NCI-H460 (cell line): ENCODE measurements around the gene IFIT3. TPM values are rescaled to one million over a fixed set of nuclear protein-coding genes. Genes with fewer than 3 reads are reported as not detected.
A peak's percentile ranks its signal among the peaks of the same experiment; 100 is the strongest.
"Not testable (repeated sequence)": the region's sequence is repeated elsewhere in the genome, so short reads cannot be mapped to it uniquely, and the experiment has no call there.

Experiments used
- DNase-seq: peaks from one replicate; pipeline ENCODE4 v3.0.0-alpha.2; 2016; ENCODE audit warnings: low read depth; ENCODE audit errors: extremely low read depth
- polyA plus RNA-seq: library from polyadenylated mRNA; depleted of rRNA; stranded (reverse); fragments of >200 nt; gene quantifications from 2 replicates; pipeline ENCODE4 v1.2.3, GENCODE V29; 2014; cell fraction: nucleus; rRNA removed
- total RNA-seq: library from RNA; depleted of rRNA; stranded (reverse); fragments of >200 nt; shearing (Covaris generic); gene quantifications from 2 replicates; pipeline ENCODE4 v1.2.3, GENCODE V29; 2014; rRNA removed

IFIT3 gene, protein sequence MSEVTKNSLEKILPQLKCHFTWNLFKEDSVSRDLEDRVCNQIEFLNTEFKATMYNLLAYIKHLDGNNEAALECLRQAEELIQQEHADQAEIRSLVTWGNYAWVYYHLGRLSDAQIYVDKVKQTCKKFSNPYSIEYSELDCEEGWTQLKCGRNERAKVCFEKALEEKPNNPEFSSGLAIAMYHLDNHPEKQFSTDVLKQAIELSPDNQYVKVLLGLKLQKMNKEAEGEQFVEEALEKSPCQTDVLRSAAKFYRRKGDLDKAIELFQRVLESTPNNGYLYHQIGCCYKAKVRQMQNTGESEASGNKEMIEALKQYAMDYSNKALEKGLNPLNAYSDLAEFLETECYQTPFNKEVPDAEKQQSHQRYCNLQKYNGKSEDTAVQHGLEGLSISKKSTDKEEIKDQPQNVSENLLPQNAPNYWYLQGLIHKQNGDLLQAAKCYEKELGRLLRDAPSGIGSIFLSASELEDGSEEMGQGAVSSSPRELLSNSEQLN
- 2.5 and 3.1 TPM in 2 replicates for total RNA-seq
- polyA plus RNA-seq, result 0.82 and 1.3 TPM in 2 replicates

DNA sequence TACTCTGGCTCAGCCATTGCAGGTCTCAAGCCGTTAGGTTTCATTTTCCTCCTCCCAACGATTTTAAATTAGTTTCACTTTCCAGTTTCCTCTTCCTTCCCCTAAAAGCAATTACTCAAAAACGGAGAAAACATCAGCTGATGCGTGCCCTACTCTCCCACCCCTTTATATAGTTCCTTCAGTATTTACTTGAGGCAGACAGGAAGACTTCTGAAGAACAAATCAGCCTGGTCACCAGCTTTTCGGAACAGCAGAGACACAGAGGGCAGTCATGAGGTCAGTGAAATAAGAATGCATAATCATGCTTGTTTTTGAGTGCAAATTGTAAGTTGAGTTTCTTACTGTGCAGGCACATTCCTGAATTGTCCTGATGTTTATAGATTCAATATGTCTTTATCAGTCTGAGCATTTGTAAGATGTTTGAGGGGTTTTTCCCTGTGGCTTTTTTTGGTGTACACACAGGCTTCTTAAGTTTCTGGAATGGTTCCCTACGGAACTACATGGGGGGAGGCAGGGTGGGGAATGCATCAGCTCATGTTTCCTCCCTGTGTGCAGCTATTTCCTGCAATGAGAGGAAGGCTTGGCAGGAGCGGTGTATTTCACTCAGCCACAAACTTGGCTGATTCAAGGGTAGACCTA, at the start of gene IFIT3:
Gene IFIT3, plus strand, starts transcription at position 195 of the 639 bp plus-strand sequence. Its CDS starts 77 bp downstream, at position 272.
- peak; percentile 60 for DNase-seq

DNA sequence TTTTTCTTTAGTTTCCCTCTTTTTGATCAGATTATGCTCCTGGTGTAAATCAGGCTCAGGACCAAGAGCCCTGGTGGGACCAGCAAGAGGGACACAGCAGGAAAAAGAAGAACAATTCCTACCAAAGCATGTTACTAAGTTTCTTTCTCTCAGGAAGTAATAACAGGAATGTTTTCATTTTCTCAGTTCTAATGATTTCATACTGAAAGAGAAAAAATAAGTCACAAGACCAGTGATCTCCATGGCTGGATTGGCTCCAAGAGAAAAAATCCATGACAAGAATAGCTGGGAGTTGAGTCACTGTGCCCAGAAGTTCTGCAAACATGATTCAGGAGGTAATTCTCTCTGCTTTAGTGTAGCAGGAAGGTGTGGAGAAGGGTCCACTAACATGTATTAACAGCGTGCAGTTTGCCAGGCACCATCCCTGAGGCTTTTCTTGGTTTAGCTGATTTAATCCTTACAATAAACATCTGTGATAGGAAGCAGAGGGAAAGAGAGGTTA, 49.7 kb upstream of the IFIT3 start:
- peak; percentile 72 for DNase-seq

DNA sequence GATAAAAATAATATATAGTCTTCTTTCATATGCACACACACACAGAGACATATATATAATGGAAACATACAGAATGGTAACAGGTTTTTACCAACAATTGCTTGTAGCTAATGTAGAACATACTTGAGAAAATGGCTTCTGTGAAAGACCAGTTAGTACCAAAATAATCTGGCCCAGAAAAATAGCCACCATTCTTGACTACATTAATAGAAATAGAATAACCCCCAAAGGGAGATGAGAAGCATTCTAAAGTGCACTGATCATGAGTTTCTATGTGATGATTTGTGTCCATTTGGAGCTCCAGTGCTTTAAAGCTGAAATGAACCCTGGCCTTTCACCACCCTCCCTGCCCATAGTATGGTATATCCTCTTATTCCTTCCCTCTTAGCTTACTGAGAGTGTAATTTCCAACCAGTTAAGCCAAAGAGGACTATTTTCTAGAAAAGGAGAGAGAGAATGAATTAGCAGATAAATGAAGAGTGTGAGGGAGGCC, 48.9 kb upstream of the IFIT3 start:
- no peak for DNase-seq

DNA sequence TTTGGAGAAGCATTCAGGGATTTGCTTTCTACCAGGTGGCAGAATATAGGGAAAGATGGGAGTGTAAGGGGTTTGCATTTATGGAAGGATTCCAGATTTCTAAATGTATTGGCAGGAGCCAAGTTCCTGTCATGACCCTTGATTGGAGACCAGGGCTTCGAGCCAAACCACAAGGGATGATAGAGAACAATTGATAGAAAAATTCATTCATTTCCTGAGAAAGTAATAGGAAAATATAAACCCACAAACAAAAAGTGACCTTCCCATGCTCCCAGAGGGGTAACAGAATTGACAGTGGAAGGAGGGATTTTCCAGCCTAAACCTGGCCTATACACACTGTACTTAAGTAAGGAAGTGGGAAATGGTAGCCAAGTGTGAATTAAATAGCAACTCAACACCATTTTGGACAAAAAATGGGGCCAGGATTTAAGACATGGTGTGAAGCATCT, 48.4 kb upstream of the IFIT3 start:
- DNase-seq, result no peak

DNA sequence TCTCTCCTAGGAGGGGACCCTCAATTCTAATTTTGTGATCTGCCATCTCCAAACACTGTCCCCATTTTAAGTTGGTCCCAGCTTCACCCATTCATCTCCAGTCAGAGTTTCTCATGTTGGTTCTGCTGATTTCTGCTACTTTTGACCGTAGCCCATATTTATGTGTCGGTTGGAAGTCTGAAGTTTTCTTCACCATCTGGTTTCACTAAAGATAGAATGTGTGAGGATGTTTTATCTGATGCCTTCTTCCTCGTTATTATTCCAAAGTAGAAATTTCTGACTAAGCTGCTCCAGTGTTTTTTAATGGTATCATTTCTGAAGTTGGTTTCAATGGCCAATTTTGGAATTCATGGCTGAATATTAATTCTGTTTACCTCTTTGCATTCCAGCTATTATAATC, 47.3 kb upstream of the IFIT3 start:
- no peak for DNase-seq

DNA sequence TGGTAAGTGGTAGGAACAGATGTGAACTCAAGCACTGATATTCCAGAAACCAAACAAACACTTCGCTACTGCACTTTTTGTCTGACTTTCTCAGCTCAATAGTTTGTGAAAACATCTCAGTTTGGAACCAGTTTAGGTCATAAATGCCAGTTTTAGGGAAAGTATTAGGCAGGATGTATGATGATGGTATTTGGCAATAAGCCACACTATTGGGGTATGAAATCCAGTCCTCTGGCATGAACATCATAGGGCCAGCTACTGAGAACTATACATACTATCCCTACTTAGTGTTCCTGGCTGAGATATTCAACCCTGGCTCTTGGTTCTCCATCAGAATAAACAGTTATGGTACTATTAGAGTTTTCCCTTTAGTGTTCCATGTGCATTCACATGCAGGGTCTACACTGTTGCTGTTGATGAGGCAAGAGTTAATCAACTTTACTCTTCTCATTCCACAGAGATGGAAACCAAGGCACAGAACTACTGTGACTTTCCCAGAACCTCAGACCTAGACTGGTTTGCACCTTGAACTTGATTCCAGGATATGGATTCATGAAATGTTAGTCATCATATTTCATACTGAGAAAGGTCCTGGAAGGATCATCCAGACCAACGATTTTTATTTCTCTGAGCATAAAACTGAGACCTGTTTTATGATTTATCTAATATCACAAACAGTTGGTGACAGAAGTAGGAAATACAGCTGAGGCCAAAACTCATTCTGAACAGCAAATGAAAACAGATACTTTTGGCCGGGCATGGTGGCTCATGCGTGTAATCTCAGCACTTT, 46.0 kb upstream of the IFIT3 start:
- DNase-seq, result no peak

DNA sequence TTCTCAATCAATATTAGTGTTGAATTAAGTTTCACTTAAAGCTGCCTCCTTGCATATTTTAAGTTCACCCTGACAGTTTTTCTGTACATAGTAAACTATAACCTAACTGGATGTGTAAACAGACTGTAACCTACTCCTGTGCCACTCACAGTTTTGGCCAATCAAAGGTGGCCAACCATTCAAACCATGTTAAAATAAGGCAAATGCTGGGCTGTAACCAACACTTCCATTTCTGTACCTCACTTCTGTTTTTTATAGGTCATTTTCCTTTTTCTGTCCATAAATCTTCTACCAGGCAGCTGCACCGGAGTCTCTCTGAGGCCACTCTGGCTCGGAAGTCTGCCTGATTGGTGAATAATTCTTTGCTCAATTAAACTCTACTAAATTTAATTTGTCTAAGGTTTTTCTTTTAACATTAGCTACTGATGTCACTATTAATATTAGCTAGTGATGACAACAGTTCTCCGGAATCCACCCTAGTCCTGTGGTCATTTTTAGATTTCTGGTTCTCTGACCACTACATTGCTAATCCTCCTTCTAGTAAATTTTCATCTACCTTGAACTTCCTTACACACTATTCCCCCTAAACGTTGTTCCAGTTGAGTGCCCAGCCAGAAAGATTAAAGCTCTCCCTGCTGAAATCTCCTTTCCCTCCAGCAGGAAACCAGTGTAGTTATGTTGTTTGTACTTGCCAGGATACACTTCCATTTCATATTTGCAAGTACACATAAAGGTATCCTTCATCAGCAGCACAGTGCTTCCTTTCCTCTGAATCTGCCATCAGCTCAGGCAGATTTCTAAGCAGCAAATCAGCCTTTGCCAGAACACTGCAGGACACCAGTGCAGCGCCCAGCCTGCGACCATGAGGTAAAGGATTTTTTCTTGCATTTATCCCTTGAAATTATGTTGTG, 44.5 kb upstream of the IFIT3 start:
- DNase-seq, result no peak

DNA sequence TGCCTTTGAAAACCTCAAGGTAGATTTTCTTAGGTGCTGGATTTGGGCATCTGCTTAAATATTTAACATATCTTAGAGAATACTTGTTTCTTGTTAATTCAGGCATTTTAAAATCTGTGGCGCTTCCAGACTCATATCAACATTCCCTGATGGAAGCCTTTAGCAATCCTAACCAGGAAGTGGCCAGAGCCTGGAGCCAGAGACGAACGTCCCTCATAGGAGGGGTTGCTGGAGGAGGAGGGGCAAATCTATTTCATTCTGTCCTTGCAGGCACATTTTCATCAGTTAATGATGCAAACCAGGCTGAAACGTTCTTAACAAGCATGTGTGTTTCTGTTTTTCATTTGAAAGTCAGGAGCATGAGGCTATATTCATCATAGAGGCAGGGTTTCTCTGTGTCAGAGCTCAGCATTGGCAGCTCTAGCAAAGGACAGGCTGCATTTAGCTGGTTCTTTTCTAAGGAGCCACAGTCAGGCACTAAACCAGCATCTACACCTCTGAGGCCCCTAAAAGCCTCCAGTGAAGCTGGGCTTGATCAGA, 43.8 kb upstream of the IFIT3 start:
- peak; percentile 76 for DNase-seq

DNA sequence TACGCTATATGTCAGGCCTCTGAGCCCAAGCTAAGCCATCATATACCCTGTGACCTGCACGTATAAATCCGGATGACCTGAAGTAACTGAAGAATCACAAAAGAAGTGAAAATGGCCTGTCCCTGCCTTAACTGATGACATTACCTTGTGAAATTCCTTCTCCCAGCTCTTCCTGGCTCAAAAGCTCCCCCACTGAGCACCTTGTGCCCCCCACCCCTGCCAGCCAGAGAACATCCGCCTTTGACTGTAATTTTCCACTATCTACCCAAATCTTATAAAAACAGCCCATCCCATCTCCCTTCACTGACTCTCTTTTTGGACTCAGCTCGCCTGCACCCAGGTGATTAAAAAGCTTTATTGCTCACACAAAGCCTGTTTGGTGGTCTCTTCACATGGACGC, 43.1 kb upstream of the IFIT3 start:
- not testable (repeated sequence) for DNase-seq

DNA sequence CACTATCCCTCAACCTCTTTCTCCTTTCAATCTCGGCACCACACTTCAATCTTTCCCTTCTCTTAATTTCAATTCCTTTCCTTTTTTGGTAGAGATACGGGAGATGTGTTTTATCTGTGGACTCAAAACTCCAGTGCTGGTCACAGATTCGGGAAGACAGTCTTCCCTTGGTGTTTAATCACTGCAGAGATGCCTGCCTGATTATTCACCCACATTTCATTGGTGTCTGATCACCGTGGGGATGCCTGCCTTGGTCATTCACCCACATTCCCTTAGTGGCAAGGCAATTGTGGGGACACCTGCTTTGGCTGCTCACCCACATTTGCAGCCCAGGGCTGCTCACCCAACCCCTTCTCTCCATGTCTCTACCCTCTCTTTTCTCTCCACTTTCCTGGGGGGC, 42.5 kb upstream of the IFIT3 start:
- DNase-seq, result not testable (repeated sequence)

DNA sequence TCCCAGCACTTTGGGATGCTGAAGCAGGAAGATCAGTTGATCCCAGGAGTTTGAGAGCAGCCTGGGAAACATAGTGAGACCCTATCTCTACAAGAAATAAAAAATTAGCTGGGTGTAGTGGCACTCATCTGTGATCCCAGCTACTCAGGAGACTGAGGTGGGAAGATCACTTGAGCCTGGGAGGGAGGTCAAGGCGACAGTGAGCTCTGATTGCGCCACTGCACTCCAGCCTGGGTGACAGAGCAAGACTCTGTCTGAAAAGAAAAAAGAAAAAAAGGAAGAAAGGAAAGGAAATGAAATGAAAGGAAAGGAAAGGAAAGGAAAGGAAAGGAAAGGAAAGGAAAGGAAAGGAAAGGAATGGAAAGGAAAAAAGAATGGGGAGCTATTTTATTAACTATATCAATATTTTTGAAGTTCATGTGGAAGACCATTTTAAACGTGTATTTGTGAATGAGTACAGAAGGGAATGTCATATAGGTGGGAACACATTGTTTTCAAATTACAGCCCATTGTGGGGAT, 33.0 kb upstream of the IFIT3 start:
- DNase-seq, result no peak

DNA sequence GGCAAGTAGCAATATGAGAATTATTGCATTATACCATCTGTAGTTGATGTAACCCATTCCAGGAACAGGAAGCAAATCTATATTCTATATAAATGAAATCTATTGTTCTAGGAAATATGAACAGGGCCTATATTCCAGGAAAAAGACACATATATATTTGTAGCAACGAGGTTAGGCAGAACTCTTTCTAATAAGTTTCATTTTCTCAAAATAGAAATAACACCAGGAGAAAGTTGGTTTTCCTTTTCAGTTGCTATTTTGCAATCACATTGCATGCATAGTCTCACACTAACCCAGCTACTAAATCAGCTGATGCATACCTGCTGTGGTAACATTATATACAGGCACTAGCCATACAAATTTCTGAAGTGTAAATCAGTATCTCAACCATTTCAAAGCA, 32.2 kb upstream of the IFIT3 start:
- no peak for DNase-seq

DNA sequence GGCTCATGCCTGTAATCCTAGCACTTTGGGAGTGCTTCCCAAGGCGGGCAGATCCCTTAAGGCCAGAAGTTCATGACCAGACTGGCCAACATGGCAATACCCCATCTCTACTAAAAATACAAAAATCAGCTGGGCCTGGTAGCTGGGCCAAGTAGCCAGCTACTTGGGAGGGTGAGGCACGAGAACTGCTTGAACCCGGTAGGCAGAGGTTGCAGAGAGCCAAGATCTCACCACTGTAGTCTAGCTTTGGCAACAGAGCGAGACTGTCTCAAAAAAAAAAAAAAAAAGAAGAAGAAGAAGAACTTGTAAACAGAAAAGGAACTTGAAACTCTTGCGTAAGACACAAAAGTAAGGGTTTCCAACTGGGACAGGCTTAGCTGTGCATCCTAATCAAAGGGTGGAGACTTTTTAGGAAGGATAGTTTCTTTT, 31.6 kb upstream of the IFIT3 start:
- no peak for DNase-seq

DNA sequence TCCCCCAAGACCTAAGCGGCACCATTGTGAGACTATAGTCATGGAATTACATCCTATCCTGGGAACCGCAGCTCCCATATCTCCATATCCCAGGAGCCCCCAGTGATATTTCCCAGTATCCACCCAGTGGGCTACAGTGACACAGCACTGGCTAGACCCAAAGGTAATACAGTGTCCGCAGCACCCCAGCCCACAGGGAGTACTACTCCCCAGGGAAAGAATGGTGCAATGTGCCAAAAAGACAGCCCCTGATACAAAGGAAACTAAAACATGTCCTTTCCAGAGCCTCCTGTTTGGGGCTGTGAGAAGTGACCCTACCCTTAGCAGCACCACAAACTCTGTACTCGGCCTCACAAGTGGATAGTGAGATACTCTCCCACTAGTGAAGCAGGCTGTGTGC, 30.4 kb upstream of the IFIT3 start:
- no peak for DNase-seq

DNA sequence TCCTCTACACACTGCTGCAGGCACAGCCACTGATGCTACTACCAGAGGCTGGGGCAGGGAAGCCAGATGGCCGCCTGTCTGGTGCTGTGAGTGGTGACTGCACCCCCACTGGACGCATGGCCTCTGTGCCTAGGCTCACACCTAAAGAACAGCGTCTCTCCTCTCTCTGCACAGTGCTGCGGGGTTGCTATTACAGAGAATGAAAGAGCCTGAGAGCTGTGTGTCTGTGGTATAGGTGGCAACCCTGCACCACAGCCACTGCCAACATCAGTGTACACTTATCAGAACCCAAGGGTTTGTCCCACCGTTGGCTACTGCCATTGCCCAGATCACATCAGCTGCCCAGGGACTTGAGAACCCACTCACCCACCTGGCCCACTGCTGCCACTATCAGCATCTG, 30.0 kb upstream of the IFIT3 start:
- no peak for DNase-seq

DNA sequence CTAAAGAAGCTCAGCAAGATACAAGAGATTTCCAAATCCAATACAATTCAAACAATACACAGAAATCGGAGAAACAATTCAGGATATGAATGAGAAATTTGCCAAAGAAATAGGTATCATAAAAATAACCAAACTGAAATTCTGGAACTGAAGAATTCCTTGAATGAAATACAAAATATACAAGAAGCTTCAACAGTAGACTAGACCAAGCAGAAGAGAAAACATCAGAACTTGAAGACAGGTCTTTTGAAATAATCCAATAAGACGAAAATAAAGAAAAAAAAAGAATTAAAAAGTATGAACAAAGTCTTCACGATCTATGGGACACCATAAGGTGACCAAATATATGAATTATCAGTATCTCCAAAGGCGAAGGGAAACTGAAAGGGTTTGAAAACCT, 28.8 kb upstream of the IFIT3 start:
- no peak for DNase-seq

DNA sequence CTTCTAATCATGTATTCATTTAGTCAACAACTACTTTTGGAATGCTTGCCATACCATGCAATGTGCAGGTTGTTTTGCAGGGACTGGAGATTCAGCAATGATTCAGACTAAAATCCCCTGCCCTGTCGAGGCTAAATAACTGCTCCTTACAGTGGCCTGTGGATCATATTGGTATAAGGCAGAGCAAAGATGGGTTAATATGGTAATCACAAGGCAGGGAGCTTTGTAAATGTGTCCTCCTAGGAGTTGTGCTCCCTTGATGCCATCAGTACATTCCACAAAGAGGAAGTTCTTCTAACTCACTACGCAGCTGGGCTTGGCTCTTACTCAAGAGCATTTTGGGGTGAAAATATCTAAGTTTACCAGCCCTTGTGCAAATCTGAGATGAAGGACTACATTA, 26.6 kb upstream of the IFIT3 start:
- no peak for DNase-seq

DNA sequence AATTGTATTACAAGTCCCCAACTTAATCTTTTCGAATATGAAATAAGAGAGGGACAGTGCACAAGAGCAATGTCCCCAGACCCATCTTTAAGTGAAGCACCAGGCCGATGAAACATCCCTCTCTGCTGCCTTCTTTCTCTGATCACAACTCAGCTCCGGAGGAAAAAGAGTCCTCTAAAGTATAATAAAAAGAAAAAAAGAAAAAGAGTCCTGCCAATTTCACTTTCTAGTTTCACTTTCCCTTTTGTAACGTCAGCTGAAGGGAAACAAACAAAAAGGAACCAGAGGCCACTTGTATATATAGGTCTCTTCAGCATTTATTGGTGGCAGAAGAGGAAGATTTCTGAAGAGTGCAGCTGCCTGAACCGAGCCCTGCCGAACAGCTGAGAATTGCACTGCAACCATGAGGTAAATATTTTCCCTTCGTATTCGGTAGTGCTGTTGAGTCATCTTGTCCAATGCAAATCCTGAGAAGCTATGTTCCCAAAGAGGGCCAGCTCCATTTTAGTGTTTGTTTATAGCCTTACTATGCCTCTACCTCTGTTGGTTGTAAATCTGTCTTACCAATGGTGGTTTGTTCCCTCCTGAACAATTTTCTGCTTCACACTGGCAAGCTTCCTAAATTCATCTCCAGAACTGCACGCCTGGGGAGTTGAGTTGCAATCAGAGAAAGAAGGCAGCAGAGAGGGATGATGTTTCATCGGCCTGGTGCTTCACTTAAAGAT, 25.9 kb upstream of the IFIT3 start, which contains the start of gene IFIT2:
Gene IFIT2, plus strand, starts transcription at position 326 of the 725 bp plus-strand sequence. Its CDS starts 78 bp downstream, at position 404.
- DNase-seq, result peak; percentile 47
